GM10266 (cell line): ENCODE data around the gene STARD3.
"Not testable (repeated sequence)": the region's sequence is repeated elsewhere in the genome, so short reads cannot be mapped to it uniquely, and the experiment has no call there.

Experiments
- DNase-seq: peaks from one replicate; pipeline ENCODE4 v3.0.0; 2012; ENCODE audit errors: extremely low spot score
- CTCF ChIP-seq: IDR thresholded peaks from 2 replicates; pipeline ENCODE4 v1.5.1; 2012; ENCODE audit warnings: mild to moderate bottlenecking, low read depth; ENCODE audit not compliant: control insufficient read depth, insufficient read depth; ENCODE audit errors: missing control alignments

STARD3 gene

GRCh38 chr17:39705786-39706348, 68.9 kb downstream of the STARD3 start:
- TF ChIP-seq CTCF = no peak
- no peak for DNase-seq

- DNase-seq = no peak
- TF ChIP-seq CTCF = no peak
Measured at GRCh38 chr17:39706383-39706782, 69.4 kb downstream of the STARD3 start.

- DNase-seq = no peak
- TF ChIP-seq CTCF = no peak
Measured at GRCh38 chr17:39706921-39707337, 70.0 kb downstream of the STARD3 start.

GRCh38 chr17:39709319-39709997, 72.5 kb downstream of the STARD3 start:
- no peak for TF ChIP-seq CTCF
- no peak for DNase-seq

GRCh38 chr17:39709998-39710964, 73.3 kb downstream of the STARD3 start:
- no peak for TF ChIP-seq CTCF
- no peak for DNase-seq

- DNase-seq = not testable (repeated sequence)
Measured at GRCh38 chr17:39711071-39711470, 74.1 kb downstream of the STARD3 start.

- DNase-seq = no peak
- no peak for TF ChIP-seq CTCF
Measured at GRCh38 chr17:39711851-39712250, 74.9 kb downstream of the STARD3 start.
